HEK293T (cell line): Measurements from ENCODE around the gene CCDC158.

Source experiments
- BHLHE40 ChIP-seq: fragments of 450-650 bp; IDR thresholded peaks from 2 replicates; pipeline ENCODE4 v1.6.1; 2016; ENCODE audit warnings: mild to moderate bottlenecking, moderate library complexity, borderline replicate concordance
- ELF4 ChIP-seq: fragments of 450-650 bp; IDR thresholded peaks from 2 replicates; pipeline ENCODE4 v1.6.1; 2017; ENCODE audit warnings: antibody characterized with exemption
- FOXA1 ChIP-seq: fragments of 450-650 bp; IDR thresholded peaks from 2 replicates; pipeline ENCODE4 v1.6.1; 2016; ENCODE audit warnings: mild to moderate bottlenecking
- FOXK2 ChIP-seq: fragments of 450-650 bp; IDR thresholded peaks from 2 replicates; pipeline ENCODE4 v1.6.1; 2016; ENCODE audit warnings: mild to moderate bottlenecking
- FOXM1 ChIP-seq: fragments of 450-650 bp; IDR thresholded peaks from 2 replicates; pipeline ENCODE4 v1.6.1; 2017; ENCODE audit warnings: mild to moderate bottlenecking, borderline replicate concordance
- HDGF ChIP-seq: fragments of 450-650 bp; IDR thresholded peaks from 2 replicates; pipeline ENCODE4 v1.6.1; 2017; ENCODE audit warnings: antibody characterized with exemption, borderline replicate concordance
- L3MBTL2 ChIP-seq: fragments of 450-650 bp; conservative IDR thresholded peaks from 2 replicates; pipeline ENCODE4 v1.6.1; 2016; ENCODE audit warnings: mild to moderate bottlenecking
- LEF1 ChIP-seq: fragments of 450-650 bp; IDR thresholded peaks from 2 replicates; pipeline ENCODE4 v1.6.1; 2017; ENCODE audit warnings: mild to moderate bottlenecking, borderline replicate concordance
- SP1 ChIP-seq: fragments of 450-650 bp; IDR thresholded peaks from 2 replicates; pipeline ENCODE4 v1.6.1; 2017
- SUZ12 ChIP-seq: fragments of 450-650 bp; IDR thresholded peaks from 2 replicates; pipeline ENCODE4 v1.6.1; 2016; ENCODE audit warnings: mild to moderate bottlenecking
- TARDBP ChIP-seq: fragments of 450-650 bp; IDR thresholded peaks from 2 replicates; pipeline ENCODE4 v1.6.1; 2016
- ZNF384 ChIP-seq: fragments of 450-650 bp; IDR thresholded peaks from 2 replicates; pipeline ENCODE4 v1.6.1; 2016
- TF ChIP-seq, protein P1 (sequence below): fragments of 450-650 bp; IDR thresholded peaks from 2 replicates; pipeline ENCODE4 v1.6.1; 2016

GRCh38 chr4:76458297-76458696 is 37.4 kb upstream of the CCDC158 start:
- TF ChIP-seq FOXK2 (no peak), FOXM1 (no peak), HDGF (no peak), TARDBP (no peak), ZNF384 (no peak), LEF1 (no peak), ELF4 (no peak), FOXA1 (no peak), BHLHE40 (no peak), SP1 (no peak), L3MBTL2 (no peak), SUZ12 (no peak)
- TF ChIP-seq, protein P1, sequence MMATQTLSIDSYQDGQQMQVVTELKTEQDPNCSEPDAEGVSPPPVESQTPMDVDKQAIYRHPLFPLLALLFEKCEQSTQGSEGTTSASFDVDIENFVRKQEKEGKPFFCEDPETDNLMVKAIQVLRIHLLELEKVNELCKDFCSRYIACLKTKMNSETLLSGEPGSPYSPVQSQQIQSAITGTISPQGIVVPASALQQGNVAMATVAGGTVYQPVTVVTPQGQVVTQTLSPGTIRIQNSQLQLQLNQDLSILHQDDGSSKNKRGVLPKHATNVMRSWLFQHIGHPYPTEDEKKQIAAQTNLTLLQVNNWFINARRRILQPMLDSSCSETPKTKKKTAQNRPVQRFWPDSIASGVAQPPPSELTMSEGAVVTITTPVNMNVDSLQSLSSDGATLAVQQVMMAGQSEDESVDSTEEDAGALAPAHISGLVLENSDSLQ: no peak
